Colon (tissue), 2 donors: Measurements from ENCODE around the gene THYN1.

Experiments used
- FAIRE-seq: peaks from 2 replicates; lab custom pipeline; 2012; peaks lifted over from hg19 to GRCh38; lab: Jason Lieb, UNC
- donor health status: control.
- donor health status: control.

The THYN1 gene

DNA sequence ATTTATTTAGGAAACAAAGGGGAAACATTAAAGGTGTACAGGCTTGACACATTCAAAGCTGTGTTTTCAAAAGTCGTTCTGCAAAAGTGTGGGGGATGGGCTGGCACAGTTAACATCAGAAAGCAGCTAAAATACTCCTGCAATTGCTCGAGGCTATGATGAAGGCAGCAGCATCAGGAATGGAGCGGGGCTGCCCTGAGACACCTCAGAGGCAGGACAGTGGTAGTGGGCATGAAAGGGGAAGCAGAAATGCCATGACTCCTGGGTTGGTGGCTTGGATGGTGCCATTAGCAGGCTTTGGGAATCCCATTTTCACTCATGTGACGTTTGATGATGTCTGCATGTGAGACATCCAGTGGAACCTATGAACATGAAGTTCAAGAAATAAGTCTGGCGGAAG, 30.0 kb downstream of the THYN1 start:
- FAIRE-seq: no peak

DNA sequence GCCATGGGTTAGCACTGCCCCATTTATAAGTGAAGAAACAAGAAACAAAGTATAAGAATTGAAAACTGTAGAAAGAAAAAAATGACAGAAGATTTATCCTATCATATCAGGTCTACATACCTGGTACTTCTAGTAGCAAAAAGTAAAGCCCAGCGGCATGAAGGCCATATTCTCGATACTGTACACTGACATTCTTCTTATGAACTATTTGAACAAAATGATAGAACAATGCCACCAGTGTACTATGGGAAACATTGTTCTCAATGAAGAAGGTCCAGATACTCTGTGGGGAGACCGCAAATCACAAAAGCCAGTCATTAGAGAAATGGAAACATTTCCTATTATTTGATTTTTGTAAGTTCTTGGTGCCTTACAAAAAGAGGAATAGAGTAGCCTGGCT, 36.3 kb downstream of the THYN1 start:
- FAIRE-seq: no peak

DNA sequence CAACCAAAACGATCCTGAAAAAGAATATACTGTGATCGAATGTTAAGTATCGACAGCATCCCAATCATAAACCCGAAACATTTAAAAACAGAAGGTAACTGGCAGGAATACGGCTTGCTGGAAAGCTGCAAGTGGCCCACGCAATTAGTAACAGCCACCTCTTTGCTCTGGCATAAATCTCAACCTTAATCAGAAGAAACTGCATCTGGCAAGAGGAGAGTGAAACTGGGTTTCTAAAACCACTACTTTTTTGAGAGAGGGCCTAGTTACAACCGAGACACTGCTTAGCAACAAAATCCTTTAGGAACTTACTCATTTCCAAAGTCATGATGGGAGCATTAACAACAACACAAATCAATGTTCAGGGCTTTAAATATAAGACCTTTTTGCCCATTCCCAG, 37.3 kb downstream of the THYN1 start:
- no peak for FAIRE-seq

DNA sequence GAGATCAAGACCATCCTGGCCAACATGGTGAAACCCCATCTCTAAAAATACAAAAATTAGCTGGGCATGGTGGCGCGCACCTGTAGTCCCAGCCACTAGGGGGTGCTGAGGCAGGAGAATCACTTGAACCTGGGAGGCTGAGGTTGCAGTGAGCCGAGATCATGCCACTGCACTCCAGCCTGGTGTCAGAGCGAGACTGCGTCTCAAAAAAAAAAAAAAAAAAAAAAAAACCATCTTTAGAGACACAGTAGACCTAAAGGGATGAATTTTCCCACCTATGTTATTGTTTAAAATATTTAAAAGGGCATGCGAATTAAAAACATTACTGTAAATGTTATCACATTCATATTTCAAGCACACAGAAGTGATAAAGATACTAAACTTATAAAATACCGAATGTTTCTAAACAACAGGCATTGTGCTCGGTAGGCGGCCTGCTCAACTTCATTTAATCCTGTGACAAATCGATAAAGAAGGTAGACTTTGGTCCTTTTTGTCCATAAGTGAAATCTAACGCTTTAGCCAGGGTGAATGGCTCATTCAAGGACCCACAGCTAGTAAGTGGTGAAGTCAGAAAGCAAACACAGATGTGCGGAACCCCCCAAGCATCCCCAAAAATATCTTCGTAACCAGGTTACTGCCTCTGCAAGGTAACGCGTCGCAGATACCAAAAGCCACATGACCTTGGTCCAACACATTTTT, 45.5 kb downstream of the THYN1 start:
- FAIRE-seq: no peak

DNA sequence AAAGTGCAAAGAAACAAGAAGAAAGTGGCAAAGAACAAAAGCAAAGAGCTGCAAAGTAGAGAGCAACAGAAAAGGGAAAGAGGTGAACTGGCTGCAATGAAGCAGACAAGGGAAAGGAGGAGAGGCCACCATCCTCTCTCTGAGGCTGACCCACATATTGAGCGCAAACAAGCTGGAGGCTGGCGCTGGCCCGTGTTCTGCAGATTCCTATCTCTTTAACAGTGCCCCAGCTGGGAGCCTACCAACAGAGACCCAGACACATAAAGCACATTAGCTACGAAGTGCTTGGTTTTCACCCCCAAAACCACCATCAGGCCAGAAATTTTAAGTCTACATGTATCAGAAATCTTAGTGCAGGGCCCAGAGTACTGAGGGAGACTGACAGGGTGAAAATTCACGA, 47.0 kb downstream of the THYN1 start:
- no peak for FAIRE-seq

DNA sequence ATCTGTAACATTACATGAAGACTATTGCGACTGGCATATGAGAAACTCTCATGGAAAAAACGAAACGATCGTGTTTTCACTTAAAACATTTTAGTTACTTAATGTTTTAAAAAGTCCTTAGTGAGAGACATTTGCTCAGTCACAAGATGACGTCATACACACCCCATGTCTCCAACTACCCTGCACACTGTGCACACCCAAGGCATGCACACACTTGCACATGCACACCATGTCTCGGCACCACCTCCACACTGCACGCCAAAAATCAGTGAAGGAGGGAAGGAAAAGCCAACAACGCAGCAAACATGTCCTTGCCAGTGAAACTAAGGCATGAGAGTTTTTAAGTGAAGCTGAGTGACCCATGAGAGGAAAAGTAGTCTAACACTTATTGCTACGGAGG, 47.4 kb downstream of the THYN1 start:
- FAIRE-seq: no peak

DNA sequence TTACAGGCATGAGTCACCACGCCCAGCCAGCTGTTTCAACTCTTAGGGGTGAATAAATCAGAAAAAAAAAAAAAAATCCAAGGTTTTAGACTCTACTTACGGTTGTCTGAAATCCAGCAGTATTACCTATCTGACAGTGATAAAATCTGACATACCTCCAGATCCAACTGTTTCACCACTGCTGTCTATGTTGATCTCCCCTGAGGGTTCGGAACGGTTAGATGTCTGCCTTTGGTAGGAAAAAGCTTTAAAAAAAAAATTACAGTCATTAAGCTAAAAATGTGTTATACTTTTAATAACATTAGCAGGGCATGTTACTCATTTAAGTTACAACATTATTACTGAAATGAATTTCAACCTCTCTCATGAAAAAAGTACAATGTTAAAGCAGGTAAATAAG, 50.5 kb downstream of the THYN1 start:
- FAIRE-seq: no peak

DNA sequence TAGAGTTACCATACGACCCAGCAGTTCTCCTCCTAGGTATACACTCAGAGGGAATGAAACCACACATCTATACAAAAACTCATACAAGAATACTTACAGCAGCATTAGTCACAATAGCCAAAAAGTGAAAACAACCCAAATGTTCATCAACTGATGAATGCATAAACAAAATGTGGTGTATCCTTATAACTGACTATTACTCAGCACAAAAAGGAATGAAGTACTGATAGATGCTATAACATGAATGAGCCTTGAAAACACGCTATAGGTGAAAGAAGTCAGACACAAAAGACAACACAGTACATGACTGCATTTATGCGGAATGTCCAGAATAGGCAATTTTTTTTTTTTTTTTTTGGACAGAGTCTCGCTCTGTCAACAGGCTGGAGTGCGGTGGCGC, 52.5 kb downstream of the THYN1 start:
- FAIRE-seq: no peak

DNA sequence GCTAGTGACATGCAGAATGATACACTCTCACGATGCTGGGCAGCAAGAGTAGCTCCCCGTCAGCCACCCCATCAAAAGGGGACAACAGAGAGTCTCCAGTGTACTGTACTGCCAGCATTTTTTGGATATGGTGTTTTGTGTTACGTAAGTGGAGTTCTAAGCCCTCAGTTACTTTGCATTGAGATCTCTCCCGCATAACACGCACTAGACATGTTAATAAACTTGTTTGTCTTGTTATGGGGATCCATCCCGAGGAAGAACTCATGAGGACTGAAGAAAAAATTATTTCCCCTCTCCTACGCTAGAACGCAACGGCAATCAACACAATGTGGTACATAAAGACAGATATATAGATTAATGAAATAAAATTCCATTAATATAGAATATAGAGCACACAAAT, 53.6 kb downstream of the THYN1 start:
- FAIRE-seq: no peak
